NT2/D1 (cell line): ENCODE measurements around the gene CELF2.

Experiments used
- SUZ12 ChIP-seq: IDR thresholded peaks from 2 replicates; pipeline ENCODE4 v1.6.1; 2011; ENCODE audit not compliant: insufficient read length, insufficient read depth; ENCODE audit errors: extremely low read depth
- YY1 ChIP-seq: IDR thresholded peaks from 2 replicates; pipeline ENCODE4 v1.6.1; 2011; ENCODE audit not compliant: insufficient read length, insufficient read depth
- ZNF274 ChIP-seq: IDR thresholded peaks from 2 replicates; pipeline ENCODE4 v1.6.1; 2011; ENCODE audit warnings: mild to moderate bottlenecking, low read depth, low read length

- TF ChIP-seq SUZ12 (no peak), YY1 (no peak), ZNF274 (no peak)
These were observed 280.4 kb downstream of the CELF2 start for GRCh38 chr10:11298116-11298515.
